Measurements from ENCODE around the gene CDK19. TPM values are rescaled to one million over a fixed set of nuclear protein-coding genes. Genes with fewer than 3 reads are reported as not detected.

CDK19 gene
- 3.9 and 4.6 TPM in 2 replicates for total RNA-seq

DNA sequence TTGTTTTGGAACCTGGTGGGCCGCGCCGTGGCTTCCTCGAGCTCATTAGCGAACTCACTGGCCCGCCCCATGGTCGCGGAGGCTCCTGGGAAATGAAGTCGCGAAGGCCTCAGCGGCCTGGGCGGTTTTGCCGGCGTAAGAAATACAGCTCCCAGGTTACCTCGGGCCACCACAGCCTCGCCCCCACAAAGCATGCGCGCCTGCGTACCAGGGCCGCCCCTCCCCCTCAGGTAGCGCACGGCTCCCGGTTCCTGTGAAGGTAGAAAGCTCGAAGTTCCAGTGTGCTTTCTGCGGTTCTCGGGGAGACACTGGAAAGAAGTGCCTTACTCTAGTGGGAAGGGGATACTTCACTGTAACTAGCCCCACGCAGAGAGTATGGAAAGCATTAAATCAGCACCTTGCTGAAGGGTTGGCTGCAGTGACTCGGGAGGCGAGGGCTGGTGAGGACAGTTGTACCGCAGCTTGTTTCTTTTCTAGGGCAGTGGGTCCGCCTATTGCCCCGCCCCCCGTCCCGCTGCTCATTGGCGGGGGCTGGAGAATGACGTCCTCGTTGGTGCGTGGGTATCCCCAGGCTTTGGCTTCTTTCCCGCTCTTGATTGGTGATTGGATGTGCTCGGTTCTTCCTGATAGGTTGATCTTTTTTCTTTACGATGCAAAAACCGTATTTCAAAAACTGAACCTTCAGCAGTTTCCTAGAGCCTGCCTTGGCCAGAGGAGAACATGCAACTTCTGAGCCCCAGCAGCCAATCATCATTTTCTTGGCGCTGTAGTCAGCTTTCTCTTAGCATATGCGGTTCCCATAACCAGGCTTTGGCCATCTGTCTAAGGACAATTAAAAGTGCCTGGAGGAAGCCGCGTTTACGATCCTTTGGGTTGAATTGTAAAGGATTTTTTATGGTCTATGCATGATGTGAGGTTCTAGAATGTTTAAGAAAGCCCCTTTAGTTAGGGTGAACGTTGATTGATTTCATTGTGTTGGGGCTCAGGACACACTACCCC, at the start of gene CDK19:
TSS of gene CDK19 (minus strand) at position 59 of the 999 bp plus-strand sequence. CDS start 333 bp downstream, outside the sequence.

Other genes starting within 250 kb of the CDK19 start
- gene AMD1, start 59.3 kb upstream of the CDK19 start, total RNA-seq = 61.0 and 62.9 TPM in 2 replicates
- gene GTF3C6, start 143.2 kb upstream of the CDK19 start, total RNA-seq = 74.5 and 77.4 TPM in 2 replicates
- gene RPF2, start 166.6 kb upstream of the CDK19 start, total RNA-seq = 32.7 and 41.9 TPM in 2 replicates